Stimulated activated CD8-positive, alpha-beta memory T cell treated with anti-CD3 and anti-CD28 coated beads, Interleukin-15, amount 100 ng/mL, for 1 hour (primary cell): ENCODE measurements around the gene UBL4B.

Experiments
- DNase-seq: peaks from one replicate; pipeline ENCODE4 v3.0.0-alpha.2; 2020; ENCODE audit warnings: low read depth

The UBL4B gene

GRCh38 chr1:110155878-110156522, 43.8 kb downstream of the UBL4B start:
- peak; percentile 14 for DNase-seq

GRCh38 chr1:110158261-110158660, 46.0 kb downstream of the UBL4B start:
- no peak for DNase-seq

GRCh38 chr1:110159168-110159567, 46.9 kb downstream of the UBL4B start:
- no peak for DNase-seq

- DNase-seq, result no peak
These were observed 48.4 kb downstream of the UBL4B start for GRCh38 chr1:110160538-110161100.

- DNase-seq, result no peak
These were observed 48.9 kb downstream of the UBL4B start for GRCh38 chr1:110161165-110161564.

- DNase-seq, result no peak
These were observed 49.6 kb downstream of the UBL4B start for GRCh38 chr1:110161849-110162248.
